Memory B cell (primary cell): ENCODE data around the gene PRPF6.
"Not testable (repeated sequence)": the region's sequence is repeated elsewhere in the genome, so short reads cannot be mapped to it uniquely, and the experiment has no call there.

ENCODE experiments used
- ATAC-seq: fragments of 150-1000 bp; cut with Tn5 transposase; 2 replicates; pipeline ENCODE4 v1.10.0; 2021; ENCODE audit warnings: low read depth, mild to moderate bottlenecking, moderate library complexity
- DNase-seq, 2 donors: peaks; one replicate each; pipeline ENCODE4 v3.0.0; 2022; ENCODE audit warnings: low spot score in 2 of 2
- H3K27ac Mint-ChIP-seq: one replicate; pipeline ENCODE4 v1.8.0; 2022; ENCODE audit warnings: mild to moderate bottlenecking, moderate library complexity, mixed read lengths
- H3K27me3 Mint-ChIP-seq: one replicate; pipeline ENCODE4 v1.8.0; 2022; ENCODE audit warnings: mixed read lengths
- H3K36me3 Mint-ChIP-seq: one replicate; pipeline ENCODE4 v1.8.0; 2022; ENCODE audit warnings: mild to moderate bottlenecking, mixed read lengths
- H3K4me1 Mint-ChIP-seq: one replicate; pipeline ENCODE4 v1.8.0; 2022; ENCODE audit warnings: mixed read lengths
- H3K4me3 Mint-ChIP-seq: one replicate; pipeline ENCODE4 v1.8.0; 2022; ENCODE audit warnings: mild to moderate bottlenecking, moderate library complexity, mixed read lengths
- H3K9me3 Mint-ChIP-seq: one replicate; pipeline ENCODE4 v1.8.0; 2022; ENCODE audit warnings: mixed read lengths

PRPF6 gene

GRCh38 chr20:63971960-63972311 is 9.0 kb upstream of the PRPF6 start:
- H3K36me3 Mint-ChIP-seq, result peaks cover 12% of the 10 kb centered on the region
- peaks cover 24% of the 10 kb centered on the region for H3K4me1 Mint-ChIP-seq
- H3K27ac Mint-ChIP-seq, H3K27me3 Mint-ChIP-seq, H3K9me3 Mint-ChIP-seq, H3K4me3 Mint-ChIP-seq, DNase-seq, ATAC-seq: not testable (repeated sequence)

GRCh38 chr20:63972312-63973159 is 8.4 kb upstream of the PRPF6 start:
- no peaks in the 10 kb centered on the region for H3K9me3 Mint-ChIP-seq
- H3K27me3 Mint-ChIP-seq, result peaks cover 4% of the 10 kb centered on the region
- peaks cover 25% of the 10 kb centered on the region for H3K4me1 Mint-ChIP-seq
- ATAC-seq, result no peak
- no peak overlapping the region for H3K4me3 Mint-ChIP-seq
- H3K36me3 Mint-ChIP-seq, result peaks cover 12% of the 10 kb centered on the region
- H3K27ac Mint-ChIP-seq, result no peak overlapping the region
- DNase-seq, result peak in 1 of 2 donors; percentile 11

- H3K36me3 Mint-ChIP-seq, result peaks cover 12% of the 10 kb centered on the region
- no peak for ATAC-seq
- H3K27ac Mint-ChIP-seq, result no peak overlapping the region
- H3K4me1 Mint-ChIP-seq, result peaks cover 27% of the 10 kb centered on the region
- no peak overlapping the region for H3K4me3 Mint-ChIP-seq
- no peak for DNase-seq
- H3K9me3 Mint-ChIP-seq, result no peaks in the 10 kb centered on the region
- peaks cover 4% of the 10 kb centered on the region for H3K27me3 Mint-ChIP-seq
These were observed 7.8 kb upstream of the PRPF6 start for GRCh38 chr20:63973160-63973479.

GRCh38 chr20:63973636-63974401 is 7.1 kb upstream of the PRPF6 start:
- Mint-ChIP-seq H3K27me3 (peaks cover 4% of the 10 kb centered on the region), H3K4me1 (peaks cover 27% of the 10 kb centered on the region), H3K36me3 (peaks cover 12% of the 10 kb centered on the region), H3K9me3 (no peaks in the 10 kb centered on the region), H3K27ac (no peak overlapping the region), H3K4me3 (no peak overlapping the region)
- DNase-seq (peak; percentile 86 to 95), ATAC-seq (peak; percentile 76)

GRCh38 chr20:63974402-63975200 is 6.3 kb upstream of the PRPF6 start:
- Mint-ChIP-seq H3K9me3 (no peaks in the 10 kb centered on the region), H3K27ac (no peak overlapping the region), H3K4me3 (no peak overlapping the region), H3K4me1 (peaks cover 26% of the 10 kb centered on the region), H3K36me3 (peaks cover 12% of the 10 kb centered on the region), H3K27me3 (peaks cover 4% of the 10 kb centered on the region)
- ATAC-seq, result no peak
- peak in 1 of 2 donors; percentile 11 for DNase-seq

- not testable (repeated sequence) for DNase-seq, H3K9me3 Mint-ChIP-seq, H3K27ac Mint-ChIP-seq, H3K27me3 Mint-ChIP-seq, ATAC-seq
- Mint-ChIP-seq H3K36me3 (peaks cover 12% of the 10 kb centered on the region), H3K4me3 (peak overlapping the region; percentile 59), H3K4me1 (peaks cover 33% of the 10 kb centered on the region)
These were observed 4.4 kb upstream of the PRPF6 start for GRCh38 chr20:63976511-63976910.

GRCh38 chr20:63976980-63977738 is 3.8 kb upstream of the PRPF6 start:
- no peak for ATAC-seq
- H3K4me1 Mint-ChIP-seq, result peaks cover 37% of the 10 kb centered on the region

GRCh38 chr20:63977739-63978276 is 3.1 kb upstream of the PRPF6 start:
- Mint-ChIP-seq H3K4me3 (peak overlapping the region; percentile 94), H3K4me1 (peaks cover 43% of the 10 kb centered on the region), H3K36me3 (peaks cover 20% of the 10 kb centered on the region), H3K27ac (peak overlapping the region; percentile 72), H3K27me3 (no peaks in the 10 kb centered on the region), H3K9me3 (no peaks in the 10 kb centered on the region)
- no peak for ATAC-seq
- DNase-seq, result peak in 1 of 2 donors; percentile 18

More at GRCh38 chr20:63976980-63977738, 3.8 kb upstream of the PRPF6 start:
- peak overlapping the region; percentile 59 for H3K4me3 Mint-ChIP-seq
- peak in 1 of 2 donors; percentile 13 for DNase-seq
- no peaks in the 10 kb centered on the region for H3K9me3 Mint-ChIP-seq
- peaks cover 15% of the 10 kb centered on the region for H3K36me3 Mint-ChIP-seq
- H3K27me3 Mint-ChIP-seq, result no peaks in the 10 kb centered on the region
- H3K27ac Mint-ChIP-seq, result peak overlapping the region; percentile 72

GRCh38 chr20:63978319-63979228 is 2.4 kb upstream of the PRPF6 start:
- DNase-seq, result peak; percentile 49 to 56
- peak; percentile 24 for ATAC-seq
- Mint-ChIP-seq H3K9me3 (no peaks in the 10 kb centered on the region), H3K27me3 (no peaks in the 10 kb centered on the region), H3K27ac (peak overlapping the region; percentile 72), H3K4me3 (peak overlapping the region; percentile 94), H3K36me3 (peaks cover 24% of the 10 kb centered on the region), H3K4me1 (peaks cover 45% of the 10 kb centered on the region)

- ATAC-seq, result no peak
- Mint-ChIP-seq H3K27ac (peak overlapping the region; percentile 72), H3K9me3 (no peaks in the 10 kb centered on the region), H3K4me1 (peaks cover 42% of the 10 kb centered on the region), H3K4me3 (peak overlapping the region; percentile 94), H3K36me3 (peaks cover 21% of the 10 kb centered on the region), H3K27me3 (no peaks in the 10 kb centered on the region)
- peak in 1 of 2 donors; percentile 32 for DNase-seq
These were observed 1.7 kb upstream of the PRPF6 start for GRCh38 chr20:63979229-63979556.

GRCh38 chr20:63979557-63980316 is 1.2 kb upstream of the PRPF6 start, which contains the start of gene SAMD10:
TSS of gene SAMD10 (minus strand) at chr20:63979642. CDS start at chr20:63979467, 175 bp downstream.
- H3K4me3 Mint-ChIP-seq, result peak within 1 kb of the TSS; percentile 94
- DNase-seq, result peak; percentile 55 to 67
- peaks cover 46% of the 10 kb centered on the region for H3K4me1 Mint-ChIP-seq
- ATAC-seq, result peak; percentile 44
- H3K9me3 Mint-ChIP-seq, result no peaks in the 10 kb centered on the region
- peak within 1 kb of the TSS; percentile 93 for H3K27ac Mint-ChIP-seq
- H3K27me3 Mint-ChIP-seq, result no peaks in the 10 kb centered on the region
- H3K36me3 Mint-ChIP-seq, result peaks cover 26% of the 10 kb centered on the region

GRCh38 chr20:63980317-63980805 is 571 bp upstream of the PRPF6 start:
- Mint-ChIP-seq H3K4me1 (peaks cover 46% of the 10 kb centered on the region), H3K36me3 (peaks cover 26% of the 10 kb centered on the region), H3K27ac (peak overlapping the region; percentile 93), H3K9me3 (no peaks in the 10 kb centered on the region), H3K27me3 (no peaks in the 10 kb centered on the region), H3K4me3 (peak overlapping the region; percentile 94)
- no peak for DNase-seq
- ATAC-seq, result peak; percentile 32
